ENCODE data around the gene AURKAIP1. TPM values are rescaled to one million over a fixed set of nuclear protein-coding genes. Genes with fewer than 3 reads are reported as not detected.

The AURKAIP1 gene
- total and polyA plus RNA-seq, 9 of the 15 experiments (the other 6 are each of a cell fraction or from before 2014, with no cell fraction given): 7.8 to 478 (median 92.0) TPM

- ChIA-PET POLR2A (interaction anchor here (0.8 to 4.8 kb wide), 2 partner anchors 8 to 32 kb away, joined by 5 to 22 read pairs; partner anchors contain the start of gene AURKAIP1), CTCF (ENCODE audit: low intra/inter-chr PET ratio) (no interaction called here)
- intact Hi-C loops (cut with micrococcal nuclease): no loop called here
- peaks cover 2% of the 10 kb centered on the region; the same call in 1 of the 2 replicates for H3K9me3 ChIP-seq (replicated peaks; ENCODE audit: control insufficient read depth, insufficient read depth, low read depth, low read length)
- peaks cover 61% of the 10 kb centered on the region for H3K79me2 ChIP-seq (ENCODE audit: control insufficient read depth, insufficient read depth, low read length)
- no peak overlapping the region; the same call in 2 of the 3 replicates for H3K27ac ChIP-seq (ENCODE audit: extremely low read depth, low read depth, low read length)
- peaks cover 47% of the 10 kb centered on the region; the same call in 1 of the 2 replicates for H4K20me1 ChIP-seq (replicated peaks; ENCODE audit: control insufficient read depth, insufficient read depth, low read length)
- FAIRE-seq (no peak), DNase-seq (ENCODE audit: extremely low read depth in 1 of 4, low spot score in 3 of 4) (no peak), ATAC-seq (no peak)
- 93% methylated on average over 23 of the region's 24 CpGs for WGBS (ENCODE audit: insufficient coverage, low coverage, missing lambda C conversion rate)
- no TSS peak for BruUV-seq (replicated peaks)
- H3K9ac ChIP-seq (ENCODE audit: insufficient read depth in 1 of 2, low read depth in 2 of 2, low read length in 2 of 2): peak overlapping the region in 1 of 2 experiments; percentile 10; a peak in 2 of 4 replicates
- H3K27me3 ChIP-seq (ENCODE audit: control insufficient read depth in 2 of 2, insufficient read depth in 2 of 2, low read length in 2 of 2): no peaks in the 10 kb centered on the region
- no peak overlapping the region for H3K4me3 ChIP-seq
- in situ Hi-C loops (cut with MboI): no loop called here
- peaks cover 9 to 88% of the 10 kb centered on the region in 2 experiments; a peak in 3 of 5 replicates for H3K4me1 ChIP-seq (replicated peaks in 1 of 2; ENCODE audit: control insufficient read depth in 2 of 2, insufficient read depth in 2 of 2, low read length in 2 of 2)
- no peak overlapping the region for H3K4me2 ChIP-seq (ENCODE audit: insufficient read depth, low read length)
- H2AFZ ChIP-seq (ENCODE audit: low read depth, low read length): no peak overlapping the region
- H3K36me3 ChIP-seq (ENCODE audit: control insufficient read depth, insufficient read depth, low read length): peaks cover 62% of the 10 kb centered on the region; the same call in 2 of the 3 replicates
- TF ChIP-seq ZBTB2 (IDR thresholded peaks at IDR 0.05): no peak
- TF ChIP-seq RBFOX2 (IDR thresholded peaks at IDR 0.05; ENCODE audit: low read depth, low read length): peak; percentile 12; the same call in 1 of the 2 replicates
- no peak for TF ChIP-seq ZNF3 (CRISPR knock-in tag; IDR thresholded peaks at IDR 0.05)
- no peak for TF ChIP-seq NR4A1 (CRISPR knock-in tag; IDR thresholded peaks at IDR 0.05)
- TF ChIP-seq NR4A1 (tag; IDR thresholded peaks at IDR 0.05): no peak
- TF ChIP-seq ZNF253 (CRISPR knock-in tag; conservative IDR thresholded peaks at IDR 0.05): no peak
- TF ChIP-seq TEAD2 (tag; IDR thresholded peaks at IDR 0.05): no peak
- TF ChIP-seq, protein P1, sequence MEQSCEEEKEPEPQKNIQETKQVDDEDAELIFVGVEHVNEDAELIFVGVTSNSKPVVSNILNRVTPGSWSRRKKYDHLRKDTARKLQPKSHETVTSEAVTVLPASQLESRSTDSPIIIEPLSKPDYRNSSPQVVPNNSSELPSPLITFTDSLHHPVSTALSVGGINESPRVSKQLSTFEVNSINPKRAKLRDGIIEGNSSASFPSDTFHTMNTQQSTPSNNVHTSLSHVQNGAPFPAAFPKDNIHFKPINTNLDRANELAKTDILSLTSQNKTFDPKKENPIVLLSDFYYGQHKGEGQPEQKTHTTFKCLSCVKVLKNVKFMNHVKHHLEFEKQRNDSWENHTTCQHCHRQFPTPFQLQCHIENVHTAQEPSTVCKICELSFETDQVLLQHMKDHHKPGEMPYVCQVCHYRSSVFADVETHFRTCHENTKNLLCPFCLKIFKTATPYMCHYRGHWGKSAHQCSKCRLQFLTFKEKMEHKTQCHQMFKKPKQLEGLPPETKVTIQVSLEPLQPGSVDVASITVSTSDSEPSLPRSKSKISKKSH (CRISPR knock-in tag; IDR thresholded peaks at IDR 0.05): no peak
- peak; percentile 11 for TF ChIP-seq FIP1L1 (IDR thresholded peaks at IDR 0.05; ENCODE audit: low read depth, low read length, poor library complexity, severe bottlenecking)
- TF ChIP-seq HDAC3 (IDR thresholded peaks at IDR 0.05; ENCODE audit: borderline replicate concordance, partially characterized antibody): no peak
- no peak for TF ChIP-seq ZNF695 (CRISPR knock-in tag; IDR thresholded peaks at IDR 0.05)
- peak; percentile 65 for TF ChIP-seq POLR2G (IDR thresholded peaks at IDR 0.05; ENCODE audit: low read depth, low read length)
- H3K9me1 ChIP-seq (ENCODE audit: control insufficient read depth, insufficient read depth, low read length): peaks cover 8% of the 10 kb centered on the region
These were observed 31.1 kb downstream of the AURKAIP1 start for GRCh38 chr1:1343811-1344421.

Measured in K562 (cell line).